Skeletal muscle tissue (tissue), 4 donors: Measurements from ENCODE around the gene OSBPL10. TPM values are rescaled to one million over a fixed set of nuclear protein-coding genes. Genes with fewer than 3 reads are reported as not detected.

Experiments used
- H3K27ac ChIP-seq: one replicate; pipeline ENCODE4 v1.7.0; 2013; ENCODE audit warnings: mild to moderate bottlenecking, low read depth, low read length, inconsistent platforms
- H3K27me3 ChIP-seq, 3 donors: one replicate each; pipeline ENCODE4 v1.7.0; 2013; ENCODE audit warnings: low read length in 3 of 3; ENCODE audit not compliant: control insufficient read depth in 3 of 3, insufficient read depth in 3 of 3
- H3K36me3 ChIP-seq, 3 donors: one replicate each; pipeline ENCODE4 v1.7.0; 2013; ENCODE audit warnings: low read length in 3 of 3; ENCODE audit not compliant: control insufficient read depth in 3 of 3, insufficient read depth in 3 of 3
- H3K4me1 ChIP-seq, 3 donors: one replicate each; pipeline ENCODE4 v1.7.0; 2013; ENCODE audit warnings: low read length in 3 of 3, mild to moderate bottlenecking in 3 of 3; ENCODE audit not compliant: control insufficient read depth in 3 of 3, insufficient read depth in 3 of 3
- H3K4me3 ChIP-seq, 3 donors: one replicate each; pipeline ENCODE4 v1.7.0; 2013; ENCODE audit warnings: low read length in 3 of 3
- H3K9ac ChIP-seq, 3 donors: one replicate each; pipeline ENCODE4 v1.7.0; 2013; ENCODE audit warnings: low read length in 3 of 3, mild to moderate bottlenecking in 3 of 3, moderate library complexity in 2 of 3, low read depth in 1 of 3
- H3K9me3 ChIP-seq, 3 donors: one replicate each; pipeline ENCODE4 v1.7.0; 2013; ENCODE audit warnings: low read length in 3 of 3; ENCODE audit not compliant: control insufficient read depth in 3 of 3
- total RNA-seq: library from RNA; depleted of rRNA; stranded (reverse); fragments of >200 nt; gene quantifications from one replicate; pipeline ENCODE4 v1.2.3, GENCODE V29; 2014
- donor health status: Osteomylitis.

OSBPL10 gene
- total RNA-seq, 1 donor from 2014 or later: 6.8 TPM

DNA sequence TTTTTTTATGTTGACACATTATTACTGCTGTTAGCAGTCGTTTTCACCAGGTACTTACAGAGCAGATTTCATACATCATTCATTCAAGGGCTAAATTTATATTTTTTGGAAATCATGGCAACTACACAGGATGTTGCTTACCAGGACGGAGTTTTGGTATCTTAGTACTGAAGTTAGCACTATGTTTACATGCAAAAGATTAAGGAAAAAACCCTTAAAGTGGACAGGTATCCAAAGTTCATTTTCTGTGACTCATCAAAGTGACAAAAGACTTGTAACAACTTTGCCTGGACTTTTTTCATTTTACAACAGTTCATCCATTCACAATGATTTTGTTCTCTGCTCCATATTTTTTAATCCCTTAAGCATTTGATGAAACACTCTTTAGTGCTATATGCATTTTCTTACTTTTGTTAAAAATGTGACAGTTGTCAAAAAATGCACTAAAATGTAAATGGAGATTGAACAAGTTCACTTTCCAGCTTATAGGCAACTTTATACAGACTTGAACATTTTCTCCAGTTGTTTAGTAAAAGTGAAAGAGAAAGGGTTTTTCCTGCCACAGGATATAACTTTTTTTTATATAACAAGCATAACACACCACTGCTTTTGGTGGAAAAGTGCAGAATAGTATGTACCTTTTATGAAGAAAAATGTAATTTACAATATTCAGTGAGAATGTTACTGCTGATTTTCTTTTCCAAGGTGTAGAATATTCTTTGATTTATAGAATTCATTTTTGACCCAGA lies 344.2 kb downstream of the OSBPL10 start:
- peaks cover 0 to 11% (median 6%) of the 10 kb centered on the region in 3 donors for H3K36me3 ChIP-seq
- H3K4me3 ChIP-seq: no peak overlapping the region
- no peaks in the 10 kb centered on the region for H3K27me3 ChIP-seq
- no peaks in the 10 kb centered on the region for H3K9me3 ChIP-seq
- peaks cover 0 to 5% (median 5%) of the 10 kb centered on the region in 3 donors for H3K4me1 ChIP-seq
- peak overlapping the region in 1 of 3 donors; percentile 15 for H3K9ac ChIP-seq
- H3K27ac ChIP-seq: no peak overlapping the region

DNA sequence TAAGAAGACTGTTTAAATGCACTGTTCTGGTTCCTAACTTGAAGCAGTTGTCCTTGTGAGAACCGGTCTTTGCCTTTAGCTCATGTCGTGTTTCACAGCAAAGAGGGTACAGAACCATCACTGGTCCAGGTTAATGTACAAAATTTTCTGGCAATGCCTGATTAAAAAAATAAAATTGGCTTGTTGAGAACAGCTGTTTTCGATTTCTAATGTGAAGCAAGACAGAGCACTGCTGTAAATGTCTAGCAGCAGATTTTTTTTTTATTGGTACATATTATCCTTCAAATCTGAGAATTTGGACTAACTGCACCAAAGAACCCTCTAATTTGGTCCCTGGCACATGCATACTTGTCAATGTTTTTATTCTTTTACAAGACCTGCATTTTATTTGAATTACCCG lies 345.0 kb downstream of the OSBPL10 start:
- Histone ChIP-seq H3K4me3 (no peak overlapping the region), H3K9ac (no peak overlapping the region), H3K27ac (no peak overlapping the region), H3K4me1 (peaks cover 0 to 5% (median 5%) of the 10 kb centered on the region in 3 donors), H3K36me3 (peaks cover 0 to 11% (median 9%) of the 10 kb centered on the region in 3 donors), H3K27me3 (no peaks in the 10 kb centered on the region), H3K9me3 (no peaks in the 10 kb centered on the region)

DNA sequence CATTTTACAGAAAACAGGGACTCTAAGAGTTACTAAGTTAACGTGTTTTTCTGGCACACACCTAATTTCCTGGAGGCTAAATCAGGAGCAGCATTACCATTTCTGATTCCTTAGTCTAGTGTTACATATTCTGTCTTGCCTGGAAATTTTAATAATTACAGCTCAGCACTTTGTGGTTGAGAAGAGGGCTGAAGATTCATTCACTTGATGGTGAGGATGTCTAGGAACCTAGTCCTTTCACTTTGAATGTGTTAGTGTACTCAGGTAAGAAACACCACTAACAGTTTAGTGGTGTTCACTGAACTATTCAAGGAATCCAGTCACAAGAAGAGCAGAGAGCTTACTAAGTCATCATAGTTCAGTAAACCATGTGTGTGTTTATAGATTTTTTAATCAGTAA lies 345.5 kb downstream of the OSBPL10 start:
- H3K27ac ChIP-seq: no peak overlapping the region
- H3K9me3 ChIP-seq: no peaks in the 10 kb centered on the region
- peaks cover 0 to 11% (median 9%) of the 10 kb centered on the region in 3 donors for H3K36me3 ChIP-seq
- H3K27me3 ChIP-seq: no peaks in the 10 kb centered on the region
- no peak overlapping the region for H3K9ac ChIP-seq
- H3K4me1 ChIP-seq: peaks cover 0 to 5% (median 5%) of the 10 kb centered on the region in 3 donors
- H3K4me3 ChIP-seq: no peak overlapping the region

DNA sequence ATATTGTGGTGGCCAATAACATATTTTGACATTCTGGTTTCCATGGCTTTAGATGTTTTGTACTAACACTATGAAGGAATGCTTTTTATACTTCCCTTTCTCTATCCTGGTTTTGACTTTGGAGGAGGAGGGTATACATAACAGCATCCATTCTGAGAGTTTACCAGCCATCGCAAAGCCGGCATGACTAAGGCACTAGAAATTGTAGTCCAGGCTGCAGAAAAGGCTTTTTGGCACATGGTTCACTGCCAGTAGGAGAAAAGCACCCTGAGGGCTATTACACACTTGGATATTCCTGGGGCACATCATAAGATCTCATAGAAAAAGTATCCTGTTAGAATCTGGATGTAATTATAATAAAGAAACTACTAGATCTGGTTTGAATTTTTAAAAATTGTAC lies 346.6 kb downstream of the OSBPL10 start:
- H3K9ac ChIP-seq: no peak overlapping the region
- H3K4me3 ChIP-seq: no peak overlapping the region
- peaks cover 0 to 5% (median 5%) of the 10 kb centered on the region in 3 donors for H3K4me1 ChIP-seq
- H3K27me3 ChIP-seq: no peaks in the 10 kb centered on the region
- H3K27ac ChIP-seq: no peak overlapping the region
- H3K9me3 ChIP-seq: no peaks in the 10 kb centered on the region
- H3K36me3 ChIP-seq: peaks cover 0 to 18% (median 17%) of the 10 kb centered on the region in 3 donors

DNA sequence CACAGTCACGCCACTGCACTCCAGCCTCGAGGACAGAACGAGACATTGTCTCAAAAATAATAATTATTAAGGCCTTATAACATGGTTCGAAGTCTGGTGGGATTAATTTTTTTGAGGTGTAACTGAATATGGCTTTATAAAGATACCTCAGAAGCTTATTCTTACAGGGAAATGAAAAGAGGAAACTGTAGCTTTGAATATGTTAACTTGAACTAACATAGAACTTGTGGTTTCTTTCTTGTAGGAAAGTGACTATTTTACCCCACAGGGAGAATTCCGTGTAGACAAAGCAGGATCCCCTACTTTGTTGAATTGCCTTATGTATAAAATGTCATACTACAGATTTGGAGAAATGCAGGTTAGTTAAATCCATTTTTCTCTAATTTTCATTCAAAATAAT lies 352.0 kb downstream of the OSBPL10 start:
- H3K4me3 ChIP-seq: no peak overlapping the region
- no peak overlapping the region for H3K27ac ChIP-seq
- no peak overlapping the region for H3K9ac ChIP-seq
- no peaks in the 10 kb centered on the region for H3K4me1 ChIP-seq
- peaks cover 0 to 31% (median 19%) of the 10 kb centered on the region in 3 donors for H3K36me3 ChIP-seq
- H3K9me3 ChIP-seq: no peaks in the 10 kb centered on the region
- no peaks in the 10 kb centered on the region for H3K27me3 ChIP-seq

DNA sequence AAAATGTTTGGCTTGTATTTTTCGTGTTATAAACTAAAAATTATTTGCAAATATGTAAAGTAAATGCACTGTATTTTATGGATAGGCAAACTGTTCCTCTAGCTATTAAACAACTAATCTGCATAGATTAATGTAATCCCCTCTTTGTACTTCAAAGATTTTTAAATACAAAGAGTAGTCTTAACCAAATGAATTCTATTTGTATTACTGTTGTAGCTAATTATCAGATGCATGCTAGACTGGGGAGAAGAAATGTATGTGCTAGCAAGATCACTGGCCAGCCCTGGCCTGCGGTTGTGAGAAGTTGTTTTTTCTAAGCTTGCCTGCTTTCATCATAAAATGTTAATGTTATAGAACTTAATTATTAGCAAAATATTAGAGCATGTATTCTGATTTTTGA lies 355.7 kb downstream of the OSBPL10 start:
- Histone ChIP-seq H3K27ac (no peak overlapping the region), H3K4me1 (no peaks in the 10 kb centered on the region), H3K4me3 (no peak overlapping the region), H3K36me3 (peaks cover 0 to 25% (median 20%) of the 10 kb centered on the region in 3 donors), H3K27me3 (no peaks in the 10 kb centered on the region), H3K9ac (no peak overlapping the region), H3K9me3 (no peaks in the 10 kb centered on the region)

DNA sequence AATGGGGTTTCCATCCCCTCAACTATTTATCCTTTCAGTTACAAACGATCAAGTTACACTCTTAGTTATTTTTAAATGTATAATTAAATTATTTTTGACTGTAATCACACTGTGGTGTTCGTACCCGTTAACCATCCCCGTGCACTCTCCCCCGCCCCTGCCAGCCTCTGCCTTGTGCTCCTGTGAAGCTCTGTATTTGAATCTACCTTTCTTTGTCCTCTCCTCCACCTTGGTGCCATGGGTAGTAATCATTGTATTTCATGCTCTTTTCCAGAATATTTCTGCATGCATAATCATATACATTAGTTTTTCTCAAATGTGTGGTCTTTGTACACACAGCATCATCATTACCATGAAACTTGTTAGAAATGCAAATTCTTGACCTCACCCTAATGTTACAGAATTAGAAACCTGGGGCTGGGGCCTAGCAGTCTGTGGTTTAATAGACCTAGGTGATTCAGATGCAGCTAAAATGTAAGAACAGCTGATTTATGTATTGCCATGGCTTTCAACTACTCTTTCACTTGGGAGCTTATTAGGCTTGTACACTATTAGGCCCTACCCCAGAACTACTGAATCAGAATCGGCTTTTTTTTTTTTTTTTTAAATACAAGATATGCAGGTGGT lies 356.9 kb downstream of the OSBPL10 start:
- no peaks in the 10 kb centered on the region for H3K9me3 ChIP-seq
- peaks cover 0 to 19% (median 14%) of the 10 kb centered on the region in 3 donors for H3K36me3 ChIP-seq
- H3K27me3 ChIP-seq: no peaks in the 10 kb centered on the region
- H3K9ac ChIP-seq: no peak overlapping the region
- no peak overlapping the region for H3K4me3 ChIP-seq
- H3K4me1 ChIP-seq: no peaks in the 10 kb centered on the region
- H3K27ac ChIP-seq: no peak overlapping the region

DNA sequence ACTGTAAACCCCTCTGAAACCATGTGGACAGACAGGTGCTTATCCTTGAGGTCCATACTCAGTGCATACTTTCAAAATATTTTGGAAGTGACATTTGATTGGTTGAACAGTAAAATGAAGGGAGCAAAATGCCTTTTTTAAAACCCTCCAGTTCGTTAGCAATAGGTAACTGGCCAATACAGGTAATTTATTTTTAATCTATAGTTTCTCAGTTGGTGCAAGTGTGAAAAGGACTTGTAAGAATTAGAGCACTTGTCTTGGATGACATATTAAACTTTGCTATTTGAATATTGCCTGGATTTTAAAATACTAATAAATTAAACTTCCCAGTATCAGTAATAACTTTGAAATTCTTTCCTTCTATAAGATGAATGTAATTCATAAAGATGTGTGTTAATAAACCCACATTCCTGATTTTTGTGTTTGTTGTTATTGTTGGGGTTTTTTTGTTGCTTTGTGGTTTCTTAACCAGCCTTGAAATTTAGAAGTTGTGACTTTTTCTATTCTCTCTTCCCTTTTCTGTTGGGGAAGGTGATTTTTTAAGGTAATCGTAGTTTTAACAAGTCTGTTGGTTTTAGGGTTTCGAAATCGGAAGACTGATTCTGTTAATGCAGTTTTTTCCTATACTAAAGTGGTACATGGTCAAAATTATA lies 358.3 kb downstream of the OSBPL10 start:
- peaks cover 0 to 21% (median 14%) of the 10 kb centered on the region in 3 donors for H3K36me3 ChIP-seq
- no peaks in the 10 kb centered on the region for H3K27me3 ChIP-seq
- no peaks in the 10 kb centered on the region for H3K9me3 ChIP-seq
- no peak overlapping the region for H3K9ac ChIP-seq
- H3K27ac ChIP-seq: no peak overlapping the region
- no peaks in the 10 kb centered on the region for H3K4me1 ChIP-seq
- H3K4me3 ChIP-seq: no peak overlapping the region

DNA sequence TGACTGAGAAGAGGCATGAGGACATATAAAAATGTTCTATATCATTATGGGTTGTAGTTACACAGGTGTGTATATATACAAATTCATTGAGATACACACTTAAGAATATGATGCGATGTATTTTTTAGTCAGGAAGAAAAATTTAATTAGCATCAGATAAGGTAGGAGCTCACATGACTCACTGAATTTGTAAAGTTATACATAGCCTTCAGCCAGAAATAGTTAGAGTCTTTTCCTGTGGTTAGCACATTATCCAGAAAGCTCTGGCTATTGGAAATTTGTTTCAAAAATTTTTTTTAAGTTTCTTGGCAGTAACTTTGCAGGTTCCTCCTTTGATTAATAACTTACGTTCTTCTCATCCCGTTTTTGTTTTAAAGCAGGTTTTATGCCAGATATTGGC lies 359.7 kb downstream of the OSBPL10 start:
- Histone ChIP-seq H3K36me3 (peaks cover 0 to 15% (median 13%) of the 10 kb centered on the region in 3 donors), H3K27ac (no peak overlapping the region), H3K9me3 (no peaks in the 10 kb centered on the region), H3K4me1 (no peaks in the 10 kb centered on the region), H3K4me3 (no peak overlapping the region), H3K9ac (no peak overlapping the region), H3K27me3 (no peaks in the 10 kb centered on the region)

DNA sequence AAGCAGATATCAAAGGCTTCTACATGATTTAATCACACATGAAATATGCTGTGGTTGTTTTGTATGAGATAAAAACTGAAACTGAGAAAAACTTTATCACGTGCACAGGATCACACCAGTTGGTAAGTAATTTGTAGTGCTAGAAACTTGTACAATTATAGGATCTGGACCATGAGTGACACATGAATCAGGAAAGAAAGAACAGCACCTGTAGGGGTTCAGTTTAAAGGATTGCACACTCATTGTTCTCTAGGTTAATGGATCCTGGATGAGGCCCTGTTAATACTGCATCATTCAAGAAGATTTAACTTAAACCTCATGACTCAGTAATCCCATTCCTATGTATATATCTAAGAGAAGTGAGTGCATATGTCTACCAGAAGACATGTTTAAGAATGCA lies 360.4 kb downstream of the OSBPL10 start:
- H3K36me3 ChIP-seq: peaks cover 0 to 13% (median 9%) of the 10 kb centered on the region in 3 donors
- no peak overlapping the region for H3K9ac ChIP-seq
- H3K4me3 ChIP-seq: no peak overlapping the region
- no peaks in the 10 kb centered on the region for H3K9me3 ChIP-seq
- H3K4me1 ChIP-seq: no peaks in the 10 kb centered on the region
- H3K27me3 ChIP-seq: no peaks in the 10 kb centered on the region
- H3K27ac ChIP-seq: no peak overlapping the region
